NCI-H510A treated with DMSO at 0.1 percent for 48 hours (cell line): ENCODE measurements around the gene DLG5.
"Not testable (repeated sequence)": the region's sequence is repeated elsewhere in the genome, so short reads cannot be mapped to it uniquely, and the experiment has no call there.

Source experiments
- DNase-seq: peaks from one replicate; lab custom pipeline; 2025; lab: John Stamatoyannopoulos, UW

DLG5 gene

DNA sequence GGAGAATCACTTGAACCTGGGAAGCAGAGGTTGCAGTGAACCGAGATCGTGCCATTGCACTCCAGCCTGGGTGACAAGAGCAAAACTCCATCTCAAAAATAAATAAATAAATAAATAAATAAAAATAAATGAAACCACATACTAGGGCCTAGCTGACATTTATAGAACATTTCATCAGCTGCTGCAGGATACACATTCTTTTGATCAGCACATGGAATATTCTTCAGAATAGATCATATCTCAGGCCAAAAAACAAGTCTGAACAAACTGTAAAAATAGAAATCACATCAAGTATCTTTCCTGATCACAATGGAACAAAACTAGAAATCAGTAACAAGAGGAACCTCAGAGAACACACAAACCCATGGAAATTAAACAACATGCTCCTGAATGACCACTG is 168.1 kb downstream of the DLG5 start:
- not testable (repeated sequence) for DNase-seq

DNA sequence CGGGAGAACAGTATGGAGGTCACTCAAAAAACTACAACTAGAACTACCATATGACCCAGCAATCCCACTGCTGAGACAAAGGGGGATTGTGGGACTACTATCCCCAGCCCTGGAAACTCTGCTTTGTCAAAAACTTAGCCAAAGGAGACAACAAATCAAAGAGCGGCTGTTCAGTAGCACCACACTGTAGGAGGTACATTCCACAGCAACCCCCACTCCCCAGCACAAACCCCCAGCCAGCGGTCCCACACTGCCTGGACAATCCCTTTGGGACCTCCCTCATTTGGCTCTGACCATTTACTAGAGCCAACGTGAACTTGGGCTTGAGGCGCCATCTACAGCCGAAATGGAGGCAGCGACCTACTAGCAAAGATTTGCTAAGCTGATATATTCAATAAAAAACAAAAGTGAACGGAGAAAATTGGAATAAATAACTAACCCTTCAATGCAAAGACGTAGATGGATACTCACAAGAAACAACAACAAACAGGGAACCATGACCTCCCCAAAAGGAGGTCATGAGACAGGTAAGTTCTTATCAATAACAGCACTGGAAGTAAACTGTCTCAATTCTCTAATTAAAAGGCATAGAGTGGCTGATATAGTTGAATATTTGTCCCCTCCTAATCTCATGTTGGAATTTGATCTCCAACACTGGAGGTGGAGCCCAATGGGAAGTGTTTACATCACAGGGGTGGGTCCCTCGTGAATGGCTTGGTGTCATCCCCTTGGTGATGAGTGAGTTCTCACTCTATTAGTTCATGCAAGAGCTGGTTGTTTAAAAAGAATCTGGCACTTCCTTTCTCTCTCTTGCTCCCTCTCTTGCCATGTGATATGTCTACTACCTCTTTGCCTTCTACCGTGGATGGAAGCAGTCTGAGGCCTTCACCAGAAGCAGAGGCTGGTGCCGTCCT is 170.0 kb downstream of the DLG5 start:
- DNase-seq, result peak; percentile 60

DNA sequence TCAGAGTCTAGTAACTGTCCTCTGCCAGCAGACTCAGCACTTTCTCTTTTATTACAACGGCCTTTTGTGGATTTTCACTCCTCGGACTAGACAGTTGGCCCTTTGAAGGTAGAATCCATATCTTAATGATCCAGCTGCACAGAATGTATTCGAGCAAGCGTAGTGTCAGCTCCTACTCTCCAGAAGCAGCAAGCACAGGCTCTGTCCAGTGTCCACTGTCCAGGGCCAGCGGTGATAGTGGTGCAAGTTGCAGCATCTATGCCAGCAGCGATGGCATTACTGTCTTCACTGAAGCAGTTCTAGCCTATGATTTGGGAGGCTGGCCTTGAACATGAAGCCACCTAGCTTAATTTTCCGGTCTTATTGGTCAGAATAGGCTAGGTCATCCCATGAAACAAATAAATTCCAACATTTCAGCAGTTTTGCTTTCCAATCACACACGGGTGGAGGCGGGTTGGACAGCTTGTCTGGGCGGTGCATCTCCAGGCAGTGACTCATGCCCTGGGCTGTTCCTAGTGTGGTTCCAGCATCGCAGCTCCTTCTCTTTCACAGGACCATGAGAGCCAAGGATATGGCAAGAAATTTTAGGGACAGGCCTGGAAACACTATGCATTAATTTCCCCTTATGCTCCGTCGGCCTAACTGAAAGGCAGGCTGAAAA is 180.4 kb downstream of the DLG5 start:
- no peak for DNase-seq

DNA sequence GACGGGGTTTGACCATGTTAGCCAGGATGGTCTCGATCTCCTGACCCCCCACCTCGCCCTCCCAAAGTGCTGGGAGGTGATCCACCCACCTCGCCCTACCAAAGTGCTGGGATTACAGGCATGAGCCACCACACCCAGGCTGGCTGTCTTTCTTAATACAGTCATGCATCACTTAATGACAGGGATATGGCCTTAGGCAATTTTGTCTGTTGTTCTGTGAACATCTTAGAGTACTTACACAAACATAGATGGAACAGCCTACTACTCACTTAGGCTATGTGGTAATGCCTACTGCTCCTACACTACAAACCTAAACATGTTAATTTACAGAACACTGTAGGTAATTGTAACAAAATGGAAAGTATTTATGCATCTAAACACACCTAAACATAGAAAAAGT is 182.3 kb downstream of the DLG5 start:
- no peak for DNase-seq

DNA sequence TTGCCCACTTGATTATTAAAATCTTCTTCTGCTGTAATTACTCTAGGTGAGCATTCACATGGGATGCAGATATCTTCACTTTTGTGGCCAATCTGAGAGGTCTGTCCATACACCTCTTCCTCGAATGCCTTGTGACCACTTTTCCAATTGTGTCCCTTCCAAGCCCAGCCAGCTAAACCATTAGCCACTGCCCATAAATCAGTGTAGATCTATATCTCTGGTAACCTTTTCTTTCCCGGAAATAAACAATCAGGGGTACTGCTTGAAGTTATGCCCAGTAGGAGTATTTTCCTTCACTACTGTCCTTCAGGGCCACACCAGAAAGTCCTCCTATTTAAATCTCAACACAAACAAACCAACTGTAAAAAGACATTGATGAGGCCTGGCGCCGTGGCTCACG is 184.4 kb downstream of the DLG5 start:
- DNase-seq, result no peak

DNA sequence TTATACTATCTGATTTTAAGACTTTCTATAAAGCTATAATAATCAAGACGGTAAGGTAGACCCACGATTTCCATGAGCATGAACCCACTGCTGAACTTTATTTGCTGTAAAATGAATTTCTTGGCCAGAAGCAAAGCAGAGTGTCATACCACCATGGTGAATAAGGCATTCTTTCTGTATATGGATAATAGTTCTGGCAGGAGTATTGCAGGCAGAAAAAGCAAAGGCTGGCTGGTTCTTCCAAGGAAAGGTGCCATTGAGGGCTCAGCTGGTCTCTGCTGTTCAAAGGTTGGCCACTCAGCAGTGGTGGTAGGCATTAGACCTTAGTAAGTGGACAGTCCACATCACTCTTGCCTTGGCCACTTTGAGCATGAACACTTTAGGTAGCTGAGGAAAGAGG is 184.8 kb downstream of the DLG5 start:
- no peak for DNase-seq
